Right lobe of liver (tissue), 6 donors: ENCODE measurements around the gene TMEM131. TPM values are rescaled to one million over a fixed set of nuclear protein-coding genes. Genes with fewer than 3 reads are reported as not detected.
"Not testable (repeated sequence)": the region's sequence is repeated elsewhere in the genome, so short reads cannot be mapped to it uniquely, and the experiment has no call there.

ENCODE experiments used
- ATAC-seq, 4 donors: fragments of 200-7000 bp; cut with Tn5 transposase; one replicate each; pipeline ENCODE4 v1.9.1; 2020; ENCODE audit warnings: mild to moderate bottlenecking in 4 of 4, moderate library complexity in 4 of 4
- DNase-seq, 3 donors: peaks; one replicate each; pipeline ENCODE4 v3.0.0-alpha.2; 2020
- H3K27ac ChIP-seq, 3 donors: fragments of 200-600 bp; one replicate each; pipeline ENCODE4 v1.8.0; 2022
- H3K27me3 ChIP-seq, 2 donors: fragments of 200-600 bp; one replicate each; pipeline ENCODE4 v1.8.0; 2022
- H3K36me3 ChIP-seq, 4 donors: fragments of 200-600 bp; sonication (generic) in 1 of 4; one replicate each; pipeline versions ENCODE4 v1.5.1 to v1.8.0; 2017 to 2022; ENCODE audit warnings: control low read depth in 1 of 4
- H3K4me1 ChIP-seq, 4 donors: fragments of 200-600 bp; sonication (generic) in 1 of 4; one replicate each; pipeline versions ENCODE4 v1.5.1 to v1.8.0; 2017 to 2022; ENCODE audit warnings: control low read depth in 1 of 4
- H3K4me3 ChIP-seq, 3 donors: fragments of 200-600 bp; one replicate each; pipeline ENCODE4 v1.8.0; 2022
- H3K9me3 ChIP-seq, 4 donors: fragments of 200-600 bp; sonication (generic) in 1 of 4; one replicate each; pipeline versions ENCODE4 v1.5.1 to v1.8.0; 2017 to 2022; ENCODE audit warnings: control low read depth in 1 of 4
- POLR2A ChIP-seq: fragments of 450-650 bp; IDR thresholded peaks from one replicate; pipeline ENCODE4 v1.6.1; 2017; ENCODE audit warnings: antibody characterized with exemption, mild to moderate bottlenecking
- WGBS: methylation state at CpG from one replicate; pipeline ENCODE4 v1.1.6; 2018; ENCODE audit warnings: low coverage, low lambda C conversion rate; ENCODE audit not compliant: insufficient coverage; ENCODE audit errors: missing lambda C conversion rate; 5-methylcytosine and 5-hydroxymethylcytosine counted together
- intact Hi-C, 2 donors: fragments of 100-400 bp; cut with DNase I; formaldehyde crosslinking; loops; one replicate each; pipeline versions ENCODE4 v1.11.2 to v1.14.1; 2022
- total RNA-seq, 6 experiments: library from RNA; depleted of rRNA in 2 of 6; stranded (reverse); fragments of >200 nt in 2 of 6; fragmentation: NEBNext Ultra II Directional in 3 of 6; extraction: Animal tissue kit (Norgen Biotek cat#: 25700) in 3 of 6; gene quantifications; one replicate each; pipeline versions ENCODE4 v1.1.0 to v1.2.4, GENCODE V29; 2016 to 2023
- TF ChIP-seq, protein P1 (sequence below), 4 donors: fragments of 200-600 bp in 3 of 4; fragments of 450-650 bp in 1 of 4; IDR thresholded peaks; one replicate each; pipeline versions ENCODE4 v1.5.1 to v1.8.0; 2016 to 2022; ENCODE audit warnings: antibody characterized with exemption in 4 of 4, mild to moderate bottlenecking in 2 of 4
- donor health status: DM: no; HTN: yes; CAD: no.
- donor health status: DM: no; HTN: no; CAD: no.
- donor health status: DM: no; HTN: no; CAD: no.
- donor health status: DM: no; HTN: yes; CAD: no.
- donor health status: DM: no; HTN: yes; CAD: no.

TMEM131 gene
- total RNA-seq, 6 experiments from 2014 or later = 14.8 to 34.0 (median 17.8) TPM

DNA sequence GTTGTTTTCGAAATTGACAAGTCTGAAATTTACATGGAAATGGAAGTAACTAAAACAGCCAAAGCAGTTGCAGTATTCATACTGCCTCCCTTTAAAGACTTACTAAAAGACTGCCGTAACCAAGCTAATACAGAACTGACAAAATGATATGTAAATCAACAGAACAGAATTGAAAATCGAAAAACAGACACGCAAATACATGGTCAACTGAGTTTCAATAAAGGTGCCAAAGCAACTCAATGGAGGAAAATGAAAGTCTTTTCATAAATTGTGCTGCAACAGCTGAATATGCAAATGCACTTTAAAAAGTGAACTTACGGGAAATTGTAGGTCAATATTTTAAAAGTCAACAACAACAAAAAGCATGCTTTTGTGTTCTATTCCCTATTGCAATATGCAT is 34.2 kb downstream of the TMEM131 start:
- no peak for TF ChIP-seq POLR2A
- TF ChIP-seq, protein P1, sequence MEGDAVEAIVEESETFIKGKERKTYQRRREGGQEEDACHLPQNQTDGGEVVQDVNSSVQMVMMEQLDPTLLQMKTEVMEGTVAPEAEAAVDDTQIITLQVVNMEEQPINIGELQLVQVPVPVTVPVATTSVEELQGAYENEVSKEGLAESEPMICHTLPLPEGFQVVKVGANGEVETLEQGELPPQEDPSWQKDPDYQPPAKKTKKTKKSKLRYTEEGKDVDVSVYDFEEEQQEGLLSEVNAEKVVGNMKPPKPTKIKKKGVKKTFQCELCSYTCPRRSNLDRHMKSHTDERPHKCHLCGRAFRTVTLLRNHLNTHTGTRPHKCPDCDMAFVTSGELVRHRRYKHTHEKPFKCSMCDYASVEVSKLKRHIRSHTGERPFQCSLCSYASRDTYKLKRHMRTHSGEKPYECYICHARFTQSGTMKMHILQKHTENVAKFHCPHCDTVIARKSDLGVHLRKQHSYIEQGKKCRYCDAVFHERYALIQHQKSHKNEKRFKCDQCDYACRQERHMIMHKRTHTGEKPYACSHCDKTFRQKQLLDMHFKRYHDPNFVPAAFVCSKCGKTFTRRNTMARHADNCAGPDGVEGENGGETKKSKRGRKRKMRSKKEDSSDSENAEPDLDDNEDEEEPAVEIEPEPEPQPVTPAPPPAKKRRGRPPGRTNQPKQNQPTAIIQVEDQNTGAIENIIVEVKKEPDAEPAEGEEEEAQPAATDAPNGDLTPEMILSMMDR (IDR thresholded peaks at IDR 0.05) = no peak

DNA sequence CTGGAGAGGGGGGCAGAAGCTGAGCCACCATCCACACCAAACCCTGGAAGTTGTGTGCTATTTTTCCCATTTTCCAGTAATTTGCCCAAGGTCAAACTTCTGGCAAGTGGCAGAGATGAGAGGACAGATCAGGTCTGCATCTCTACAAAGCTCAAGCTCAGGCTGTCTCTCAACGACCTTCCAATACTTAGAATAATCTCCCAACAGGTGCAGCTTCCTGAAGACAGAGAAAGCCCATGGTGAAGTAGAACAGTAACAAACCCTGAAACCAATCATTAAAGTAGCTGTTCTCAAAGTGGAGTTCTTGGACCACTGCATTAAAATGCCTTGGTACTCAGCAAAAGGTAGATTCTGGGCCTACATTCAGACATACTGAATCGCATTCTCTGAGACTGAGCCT is 37.6 kb downstream of the TMEM131 start:
- no peak for DNase-seq
- H3K4me3 ChIP-seq = no peak overlapping the region
- H3K27me3 ChIP-seq = no peaks in the 10 kb centered on the region
- WGBS = 83% methylated on average over 2 of the region's 2 CpGs
- no peaks in the 10 kb centered on the region for H3K36me3 ChIP-seq
- no peak overlapping the region for H3K27ac ChIP-seq
- intact Hi-C loops = no loop called here
- no peak for ATAC-seq
- TF ChIP-seq, protein P1 (IDR thresholded peaks at IDR 0.05) = no peak
- TF ChIP-seq POLR2A = no peak
- H3K9me3 ChIP-seq = no peaks in the 10 kb centered on the region
- H3K4me1 ChIP-seq = peaks cover 0 to 12% (median 1%) of the 10 kb centered on the region in 4 donors

More for the DNA sequence above, 34.2 kb downstream of the TMEM131 start:
- Histone ChIP-seq H3K27me3 (no peaks in the 10 kb centered on the region), H3K36me3 (no peaks in the 10 kb centered on the region), H3K9me3 (no peaks in the 10 kb centered on the region), H3K4me1 (peaks cover 0 to 8% (median 1%) of the 10 kb centered on the region in 4 donors), H3K27ac (no peak overlapping the region), H3K4me3 (no peak overlapping the region)
- intact Hi-C loops = no loop called here
- 86% methylated on average over 5 of the region's 5 CpGs for WGBS
- no peak for DNase-seq
- ATAC-seq = no peak

DNA sequence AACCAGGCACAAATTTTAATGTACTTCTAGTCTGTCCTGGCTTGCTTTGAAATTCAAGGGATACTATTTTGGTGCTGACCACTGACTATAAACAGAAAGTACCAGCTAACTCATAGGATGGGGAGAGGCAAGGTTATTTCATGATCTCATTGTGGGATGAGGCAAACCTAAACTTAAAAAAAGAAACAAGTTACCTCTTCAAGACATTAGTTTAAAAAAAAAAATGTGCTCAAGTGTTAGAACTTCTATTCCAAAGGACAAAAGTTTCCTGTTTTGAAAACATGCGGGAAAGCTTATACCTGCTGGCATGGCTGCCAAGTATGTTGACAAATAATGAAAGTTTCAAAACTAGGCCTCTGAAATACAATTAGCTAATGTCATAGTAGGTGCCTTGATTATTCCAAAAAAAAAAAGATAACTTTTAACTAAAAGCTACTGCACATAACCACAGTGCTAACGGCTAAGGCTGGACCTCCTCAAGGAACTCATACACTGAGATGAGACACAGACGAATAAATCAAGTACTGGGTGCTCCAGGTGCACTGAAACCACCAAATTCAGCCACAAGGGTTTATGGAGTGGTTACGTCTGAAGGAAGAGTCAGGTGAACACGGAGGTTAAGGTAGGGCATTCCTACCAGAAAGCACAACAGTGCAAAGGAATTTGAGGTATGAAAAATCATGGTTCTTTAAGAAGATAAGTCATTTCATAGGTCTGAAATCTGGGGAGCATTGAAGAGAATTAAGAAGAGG is 38.1 kb downstream of the TMEM131 start:
- WGBS = 67% methylated on average over 5 of the region's 5 CpGs
- Histone ChIP-seq H3K27me3 (no peaks in the 10 kb centered on the region), H3K9me3 (no peaks in the 10 kb centered on the region), H3K4me3 (no peak overlapping the region), H3K4me1 (peaks cover 0 to 13% (median 1%) of the 10 kb centered on the region in 4 donors), H3K27ac (no peak overlapping the region), H3K36me3 (no peaks in the 10 kb centered on the region)
- DNase-seq (no peak), ATAC-seq (no peak)
- no peak for TF ChIP-seq POLR2A
- TF ChIP-seq, protein P1 (IDR thresholded peaks at IDR 0.05) = no peak
- intact Hi-C loops = no loop called here

DNA sequence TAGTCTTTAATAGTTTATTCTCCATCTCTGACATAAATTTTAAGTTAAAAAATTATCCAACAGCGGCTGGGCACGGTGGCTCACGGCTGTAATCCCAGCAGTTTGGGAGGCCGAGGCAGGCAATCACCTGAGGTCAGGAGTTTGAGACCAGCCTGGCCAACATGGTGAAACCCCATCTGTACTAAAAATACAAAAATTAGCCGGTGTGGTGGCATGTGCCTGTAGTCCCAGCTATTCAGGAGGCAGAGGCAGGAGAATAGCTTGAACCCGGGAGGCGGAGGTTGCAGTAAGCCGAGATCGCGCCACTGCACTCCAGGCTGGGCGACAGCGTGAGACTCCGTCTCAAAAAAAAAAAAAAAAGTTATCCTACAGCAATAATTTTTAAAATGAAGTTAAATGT is 39.0 kb downstream of the TMEM131 start:
- H3K4me1 ChIP-seq = peaks cover 0 to 13% (median 1%) of the 10 kb centered on the region in 4 donors
- H3K27me3 ChIP-seq, H3K27ac ChIP-seq, ATAC-seq, DNase-seq, H3K36me3 ChIP-seq, H3K9me3 ChIP-seq, intact Hi-C loops, H3K4me3 ChIP-seq: not testable (repeated sequence)
- WGBS = 100% methylated on average over 11 of the region's 13 CpGs

DNA sequence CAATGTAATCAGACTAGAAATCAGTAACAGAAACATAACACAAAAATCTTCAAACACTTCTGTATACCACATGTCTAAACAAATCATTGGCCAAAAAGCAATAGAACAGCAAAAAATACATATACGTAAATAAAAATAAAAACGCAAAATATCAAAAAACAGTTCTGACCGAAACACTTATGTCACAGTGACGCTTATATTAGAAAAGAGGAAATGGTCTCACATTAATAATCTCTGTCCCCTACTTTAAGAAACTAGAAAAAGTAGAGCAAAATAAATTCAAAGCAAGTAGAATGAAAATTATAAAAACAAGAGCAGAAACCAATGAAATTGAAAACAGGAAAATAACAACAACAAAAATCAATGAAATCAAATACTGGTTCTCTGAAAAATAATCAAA is 41.9 kb downstream of the TMEM131 start:
- Histone ChIP-seq H3K9me3 (no peaks in the 10 kb centered on the region), H3K36me3 (no peaks in the 10 kb centered on the region), H3K4me1 (peaks cover 0 to 13% (median 1%) of the 10 kb centered on the region in 4 donors), H3K27ac (no peak overlapping the region), H3K4me3 (no peak overlapping the region), H3K27me3 (no peaks in the 10 kb centered on the region)
- ATAC-seq = no peak
- intact Hi-C loops = no loop called here
- 75% methylated on average over 4 of the region's 4 CpGs for WGBS
- no peak for DNase-seq
- no peak for TF ChIP-seq POLR2A
- TF ChIP-seq, protein P1 (IDR thresholded peaks at IDR 0.05) = no peak
